Lung (tissue), 12 donors: ENCODE data around the gene ERFL. TPM values are rescaled to one million over a fixed set of nuclear protein-coding genes. Genes with fewer than 3 reads are reported as not detected.

Source experiments
- ATAC-seq: fragments of 200-7000 bp; cut with Tn5 transposase; one replicate; pipeline ENCODE4 v1.9.1; 2020; ENCODE audit warnings: moderate number of reproducible peaks; ENCODE audit not compliant: insufficient read depth, low FRiP score
- DNase-seq, 3 donors: peaks; one replicate each; pipeline ENCODE4 v3.0.0-alpha.2; 2013 to 2017
- H3K27ac ChIP-seq, 2 donors: one replicate each; pipeline ENCODE4 v1.5.1; 2013; ENCODE audit warnings: mild to moderate bottlenecking in 2 of 2, moderate library complexity in 2 of 2, control low read depth in 1 of 2, inconsistent platforms in 1 of 2, low read depth in 1 of 2, low read length in 1 of 2
- H3K27me3 ChIP-seq, 3 donors: one replicate each; pipeline ENCODE4 v1.5.1; 2013; ENCODE audit warnings: low read length in 2 of 3; ENCODE audit not compliant: control insufficient read depth in 3 of 3, insufficient read depth in 3 of 3
- H3K36me3 ChIP-seq, 4 donors: one replicate each; pipeline ENCODE4 v1.5.1; 2013; ENCODE audit warnings: low read length in 4 of 4, mild to moderate bottlenecking in 1 of 4, moderate library complexity in 1 of 4; ENCODE audit not compliant: control insufficient read depth in 4 of 4, insufficient read depth in 4 of 4
- H3K4me1 ChIP-seq, 5 donors: one replicate each; pipeline ENCODE4 v1.5.1; 2013; ENCODE audit warnings: low read length in 5 of 5, mild to moderate bottlenecking in 2 of 5, moderate library complexity in 1 of 5; ENCODE audit not compliant: control insufficient read depth in 5 of 5, insufficient read depth in 5 of 5
- H3K4me3 ChIP-seq: one replicate; pipeline ENCODE4 v1.5.1; 2013; ENCODE audit warnings: mild to moderate bottlenecking, control low read depth, moderate library complexity
- H3K9ac ChIP-seq, 2 donors: one replicate each; pipeline ENCODE4 v1.5.1; 2013; ENCODE audit warnings: low read length in 2 of 2, control low read depth in 1 of 2; ENCODE audit not compliant: insufficient read depth in 1 of 2
- H3K9me3 ChIP-seq, 4 donors: one replicate each; pipeline ENCODE4 v1.5.1; 2013; ENCODE audit warnings: low read length in 3 of 4, mild to moderate bottlenecking in 1 of 4, moderate library complexity in 1 of 4; ENCODE audit not compliant: control insufficient read depth in 4 of 4, insufficient read depth in 3 of 4
- CTCF ChIP-seq: IDR thresholded peaks from 2 replicates; pipeline ENCODE4 v1.5.1; 2012; ENCODE audit warnings: mild to moderate bottlenecking; ENCODE audit errors: control extremely low read depth, extremely low read depth
- WGBS, 2 donors: extraction: QIAGEN DNeasy Blood & Tissue Kit; methylation state at CpG; one replicate each; pipeline ENCODE4 v1.1.7; 2013; 5-methylcytosine and 5-hydroxymethylcytosine counted together
- polyA plus RNA-seq, 2 donors: library from polyadenylated mRNA; stranded (reverse); fragments of 200-250 nt; gene quantifications; one replicate each; pipeline ENCODE4 v1.2.1, GENCODE V29; 2013
- total RNA-seq, 2 donors: library from RNA; depleted of rRNA in 1 of 2; stranded (reverse); fragments of >200 nt in 1 of 2; gene quantifications; one replicate each; pipeline ENCODE4 v1.2.1, GENCODE V29; 2014 to 2021
- donor health status: control.
- donor health status: control.
- donor health status: Bipolar disorder and iron deficiency.
- donor health status: healthy.
- donor health status: DM: yes; HTN: yes; CAD: no.

Gene ERFL
- total and polyA plus RNA-seq, 4 donors: 0.16 to 0.67 (median 0.37) TPM; not detected in 1

DNA sequence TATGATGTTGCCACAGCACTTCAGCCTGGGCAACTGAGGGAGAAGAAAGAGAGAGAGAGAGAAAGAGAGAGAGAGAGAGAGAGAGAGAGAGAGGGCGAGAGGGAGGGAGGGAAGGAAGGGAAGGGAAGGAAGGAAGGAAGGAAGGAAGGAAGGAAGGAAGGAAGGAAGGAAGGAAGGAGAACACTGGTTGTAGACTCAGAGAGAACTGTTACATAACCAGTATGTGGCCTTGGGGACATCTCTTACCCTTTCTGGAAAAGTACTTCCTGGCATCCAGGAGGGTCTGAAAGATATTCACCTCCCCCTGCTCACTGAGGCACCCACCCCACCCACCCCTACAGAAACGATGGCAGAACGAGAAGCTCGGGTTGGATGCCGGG is 47.9 kb downstream of the ERFL start:
- no peak for TF ChIP-seq CTCF
- WGBS, 2 donors: 67 to 83% methylated on average over 4 to 5 of the region's 5 CpGs

DNA sequence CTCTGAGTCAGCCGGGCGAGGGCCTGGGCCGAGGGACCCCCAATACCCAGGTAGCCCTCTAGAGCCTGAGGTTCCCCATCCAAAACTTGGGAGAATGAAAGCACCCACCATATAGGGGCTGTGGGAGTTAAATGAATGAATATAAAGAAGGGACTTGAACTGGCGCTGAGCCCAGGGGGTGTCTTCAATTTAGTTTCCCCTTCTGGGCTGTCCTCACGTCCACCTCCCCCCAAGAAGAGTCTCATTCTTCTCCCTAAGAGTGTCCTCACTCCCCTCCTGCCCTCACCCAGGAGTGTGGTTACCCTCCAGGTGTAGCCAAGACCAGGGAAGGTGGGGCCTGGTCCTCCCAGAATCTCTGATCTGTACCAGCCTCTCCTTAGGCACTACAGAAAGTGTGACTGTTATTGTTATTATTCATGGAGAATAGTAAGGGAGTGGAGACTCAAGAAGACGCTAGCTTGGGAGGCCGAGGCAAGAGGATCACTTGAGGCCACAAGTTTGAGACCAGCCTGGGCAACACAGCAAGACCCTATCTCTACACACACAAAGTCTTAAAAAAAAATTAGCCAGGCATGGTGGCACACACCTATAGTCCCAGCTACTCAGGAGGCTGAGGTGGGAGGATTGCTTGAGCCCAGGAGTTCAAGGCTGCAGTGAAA is 48.5 kb downstream of the ERFL start:
- Histone ChIP-seq H3K4me3 (no peak overlapping the region), H3K27me3 (peaks cover 0 to 3% (median 0%) of the 10 kb centered on the region in 3 donors), H3K9ac (no peak overlapping the region), H3K9me3 (no peaks in the 10 kb centered on the region), H3K27ac (no peak overlapping the region), H3K4me1 (peaks cover 0 to 15% (median 1%) of the 10 kb centered on the region in 5 donors), H3K36me3 (no peaks in the 10 kb centered on the region)
- TF ChIP-seq CTCF: no peak
- DNase-seq: no peak
- ATAC-seq: no peak
- 85 to 92% methylated on average over 7 of the region's 7 CpGs for WGBS, 2 donors

More for the DNA sequence above, 47.9 kb downstream of the ERFL start:
- Histone ChIP-seq H3K27me3 (peaks cover 0 to 3% (median 0%) of the 10 kb centered on the region in 3 donors), H3K9me3 (no peaks in the 10 kb centered on the region), H3K4me1 (peaks cover 0 to 20% (median 4%) of the 10 kb centered on the region in 5 donors), H3K9ac (no peak overlapping the region), H3K4me3 (no peak overlapping the region), H3K27ac (no peak overlapping the region), H3K36me3 (no peaks in the 10 kb centered on the region)
- ATAC-seq (no peak), DNase-seq (no peak)

DNA sequence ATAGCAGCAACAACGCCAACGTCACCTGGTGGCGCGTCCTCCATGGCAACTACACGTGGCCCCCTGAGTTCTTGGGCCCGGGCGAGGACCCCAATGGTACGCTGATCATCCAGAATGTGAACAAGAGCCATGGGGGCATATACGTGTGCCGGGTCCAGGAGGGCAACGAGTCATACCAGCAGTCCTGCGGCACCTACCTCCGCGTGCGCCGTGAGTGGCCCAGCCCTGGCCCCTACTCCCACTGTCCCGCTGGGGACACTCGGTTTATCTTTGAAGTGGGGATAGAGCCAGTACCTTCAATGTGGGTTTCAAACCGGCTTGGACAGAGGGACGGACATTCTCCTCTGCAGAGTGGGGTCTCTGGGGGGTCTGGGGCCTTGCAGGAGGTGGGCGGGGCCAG is 49.2 kb downstream of the ERFL start:
- H3K9me3 ChIP-seq: no peaks in the 10 kb centered on the region
- 91 to 93% methylated on average over 21 of the region's 21 CpGs for WGBS, 2 donors
- no peak overlapping the region for H3K4me3 ChIP-seq
- peaks cover 0 to 3% (median 0%) of the 10 kb centered on the region in 3 donors for H3K27me3 ChIP-seq
- no peak overlapping the region for H3K9ac ChIP-seq
- H3K36me3 ChIP-seq: no peaks in the 10 kb centered on the region
- no peak overlapping the region for H3K27ac ChIP-seq
- DNase-seq (no peak), ATAC-seq (no peak)
- peaks cover 0 to 11% (median 0%) of the 10 kb centered on the region in 5 donors for H3K4me1 ChIP-seq
- no peak for TF ChIP-seq CTCF
